GM12865 (cell line): ENCODE results near the gene SERINC5.
"Not testable (repeated sequence)": the region's sequence is repeated elsewhere in the genome, so short reads cannot be mapped to it uniquely, and the experiment has no call there.

Experiments
- DNase-seq: peaks from one replicate; pipeline ENCODE4 v3.0.0; 2010; ENCODE audit warnings: low read depth
- H3K4me3 ChIP-seq: 2 replicates; pipeline ENCODE4 v1.5.1; 2011; ENCODE audit warnings: mild to moderate bottlenecking, low read depth, low read length, control low read depth
- TF ChIP-seq, protein P1 (sequence below): IDR thresholded peaks from 2 replicates; pipeline ENCODE4 v1.5.1; 2011; ENCODE audit warnings: low read length, control low read depth, low read depth, inconsistent platforms; ENCODE audit not compliant: insufficient read depth; ENCODE audit errors: missing control alignments

Gene SERINC5

GRCh38 chr5:80117446-80117845, 138.4 kb downstream of the SERINC5 start:
- H3K4me3 ChIP-seq: no peak overlapping the region
- DNase-seq: no peak
- TF ChIP-seq, protein P1, sequence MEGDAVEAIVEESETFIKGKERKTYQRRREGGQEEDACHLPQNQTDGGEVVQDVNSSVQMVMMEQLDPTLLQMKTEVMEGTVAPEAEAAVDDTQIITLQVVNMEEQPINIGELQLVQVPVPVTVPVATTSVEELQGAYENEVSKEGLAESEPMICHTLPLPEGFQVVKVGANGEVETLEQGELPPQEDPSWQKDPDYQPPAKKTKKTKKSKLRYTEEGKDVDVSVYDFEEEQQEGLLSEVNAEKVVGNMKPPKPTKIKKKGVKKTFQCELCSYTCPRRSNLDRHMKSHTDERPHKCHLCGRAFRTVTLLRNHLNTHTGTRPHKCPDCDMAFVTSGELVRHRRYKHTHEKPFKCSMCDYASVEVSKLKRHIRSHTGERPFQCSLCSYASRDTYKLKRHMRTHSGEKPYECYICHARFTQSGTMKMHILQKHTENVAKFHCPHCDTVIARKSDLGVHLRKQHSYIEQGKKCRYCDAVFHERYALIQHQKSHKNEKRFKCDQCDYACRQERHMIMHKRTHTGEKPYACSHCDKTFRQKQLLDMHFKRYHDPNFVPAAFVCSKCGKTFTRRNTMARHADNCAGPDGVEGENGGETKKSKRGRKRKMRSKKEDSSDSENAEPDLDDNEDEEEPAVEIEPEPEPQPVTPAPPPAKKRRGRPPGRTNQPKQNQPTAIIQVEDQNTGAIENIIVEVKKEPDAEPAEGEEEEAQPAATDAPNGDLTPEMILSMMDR: no peak

- no peak overlapping the region for H3K4me3 ChIP-seq
- DNase-seq: no peak
Measured at GRCh38 chr5:80116465-80116864, 139.4 kb downstream of the SERINC5 start.

DNA sequence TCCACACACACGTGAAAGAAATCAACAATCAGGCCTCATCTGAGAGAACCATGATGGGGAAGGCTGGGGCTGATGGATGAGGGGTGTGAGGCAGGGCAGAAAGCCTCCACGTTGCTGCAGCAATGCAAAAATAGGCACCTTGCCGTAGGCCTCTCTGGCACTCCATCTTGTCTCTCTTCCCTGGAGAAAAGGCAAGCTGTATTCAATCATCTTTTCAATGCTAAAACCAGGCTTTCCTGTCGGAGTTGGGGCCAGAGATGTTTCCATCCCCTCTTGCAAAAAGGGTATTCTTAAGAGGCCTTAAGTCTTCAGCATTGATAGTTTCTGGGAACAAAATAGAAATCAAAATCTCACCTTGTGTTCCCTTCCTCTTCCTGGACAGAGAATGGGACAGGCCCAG, 139.8 kb downstream of the SERINC5 start:
- no peak for DNase-seq
- no peak overlapping the region for H3K4me3 ChIP-seq
- TF ChIP-seq, protein P1: no peak

More at GRCh38 chr5:80116465-80116864, 139.4 kb downstream of the SERINC5 start:
- TF ChIP-seq, protein P1: no peak

DNA sequence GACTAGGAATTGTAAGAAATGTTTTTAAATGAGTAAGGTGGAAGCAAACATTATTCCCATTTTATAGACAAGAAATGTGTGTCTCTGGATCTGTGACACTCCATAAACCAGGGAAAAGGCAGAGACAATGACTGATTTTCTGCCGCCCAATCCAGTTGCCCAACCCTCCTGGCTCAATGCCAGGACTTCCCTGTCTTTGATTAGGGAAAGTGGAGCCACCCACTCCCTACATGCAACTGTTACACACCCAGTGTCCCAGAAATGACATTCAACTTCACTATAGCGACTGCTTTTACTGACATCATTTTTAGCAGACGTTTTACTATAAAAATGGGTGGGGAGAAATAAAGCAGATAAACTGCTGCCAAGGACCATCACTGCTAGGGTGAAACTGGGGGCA, 141.0 kb downstream of the SERINC5 start:
- DNase-seq: no peak
- no peak overlapping the region for H3K4me3 ChIP-seq
- TF ChIP-seq, protein P1: no peak

DNA sequence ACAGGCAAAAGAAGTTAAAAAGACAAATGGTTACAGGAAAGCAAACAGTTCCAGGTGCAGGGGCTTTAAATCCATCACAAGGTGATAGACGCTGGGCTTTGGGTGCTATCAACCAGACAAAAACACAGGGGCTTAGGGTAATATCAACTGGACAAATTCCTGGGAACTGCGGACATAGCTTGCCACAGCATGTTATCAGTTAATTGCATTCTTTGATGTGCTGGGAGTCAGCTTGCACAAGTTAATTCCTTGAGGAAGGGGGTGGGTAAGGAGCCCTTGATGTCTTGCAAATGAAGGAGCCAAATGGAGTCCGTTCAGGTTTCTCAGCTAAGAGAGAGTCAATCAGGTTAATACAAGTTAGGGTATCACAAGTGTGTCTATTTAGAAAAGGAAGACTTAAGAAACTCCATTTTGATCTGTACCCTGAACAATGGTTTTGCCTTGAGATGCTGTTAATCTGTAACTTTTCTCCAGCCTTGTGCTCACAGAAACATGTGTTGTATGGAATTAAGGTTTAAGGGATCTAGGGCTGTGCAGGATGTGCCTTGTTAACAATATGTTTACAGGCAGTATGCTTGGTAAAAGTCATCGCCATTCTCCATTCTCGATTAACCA, 144.4 kb downstream of the SERINC5 start:
- H3K4me3 ChIP-seq, DNase-seq: not testable (repeated sequence)

- TF ChIP-seq, protein P1: no peak
- peak; percentile 63 for DNase-seq
- peak overlapping the region; percentile 32 for H3K4me3 ChIP-seq
Measured at GRCh38 chr5:80109646-80110478, 146.0 kb downstream of the SERINC5 start.

- no peak for DNase-seq
- TF ChIP-seq, protein P1: no peak
- H3K4me3 ChIP-seq: no peak overlapping the region
Measured at GRCh38 chr5:80106916-80107315, 148.9 kb downstream of the SERINC5 start.
